GM12874 (cell line): ENCODE measurements around the gene PTPRA.

Experiments used
- CTCF ChIP-seq: IDR thresholded peaks from 2 replicates; pipeline ENCODE4 v1.5.1; 2011; ENCODE audit warnings: low read depth, mild to moderate bottlenecking, control low read depth, low read length, moderate library complexity; ENCODE audit not compliant: insufficient read depth

The PTPRA gene

GRCh38 chr20:3081641-3082040 is 208.4 kb downstream of the PTPRA start:
- no peak for TF ChIP-seq CTCF

- TF ChIP-seq CTCF = no peak
These were observed 209.1 kb downstream of the PTPRA start for GRCh38 chr20:3082306-3082951.

DNA sequence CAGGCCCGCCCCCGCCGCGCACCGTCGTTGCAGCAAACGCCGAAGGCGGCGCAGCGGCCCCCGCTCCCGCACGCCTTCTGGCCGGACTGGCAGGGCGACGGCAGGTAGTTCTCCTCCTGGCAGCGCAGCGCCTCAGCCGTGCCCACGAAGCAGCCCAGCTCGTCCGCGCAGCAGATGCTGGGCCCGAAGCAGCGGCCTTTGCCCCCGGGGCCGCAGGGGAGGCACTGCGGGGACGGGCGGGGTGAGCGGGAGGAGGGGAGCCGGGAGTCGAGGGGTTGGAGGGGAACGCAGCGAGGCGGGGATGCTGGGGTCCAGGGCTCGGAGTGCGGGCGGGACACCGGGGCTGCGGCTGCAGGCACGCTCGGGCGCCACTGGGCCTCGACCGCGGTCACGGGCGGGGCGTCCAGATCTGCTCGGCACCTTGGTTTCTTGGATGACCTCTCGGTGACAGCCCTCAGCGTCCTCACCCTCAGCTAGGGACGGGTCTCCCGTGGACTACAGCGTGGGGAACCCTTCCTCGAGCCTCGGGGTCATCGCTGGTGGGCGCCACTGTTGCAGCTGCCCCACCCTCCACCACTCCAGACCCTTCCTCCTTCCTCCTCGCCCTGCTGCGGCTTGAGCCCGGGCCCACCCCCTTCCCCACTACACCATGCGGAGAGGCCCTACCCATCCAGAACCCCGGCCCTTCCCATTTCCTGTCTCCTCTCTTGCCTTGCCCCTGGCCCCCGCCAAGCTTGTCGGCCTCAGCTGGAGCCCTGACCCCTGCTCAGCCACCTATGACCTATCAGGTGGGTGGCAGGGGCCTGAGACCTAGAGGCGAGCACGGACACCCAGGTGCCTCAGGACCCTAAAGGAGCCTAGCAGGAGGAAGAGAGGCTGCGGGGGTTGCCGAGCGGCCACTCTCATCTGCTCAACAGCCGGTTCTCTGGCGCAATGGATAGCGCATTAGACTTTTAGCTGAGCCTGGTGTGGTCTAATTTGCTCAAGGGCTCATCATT is 210.0 kb downstream of the PTPRA start:
- no peak for TF ChIP-seq CTCF

DNA sequence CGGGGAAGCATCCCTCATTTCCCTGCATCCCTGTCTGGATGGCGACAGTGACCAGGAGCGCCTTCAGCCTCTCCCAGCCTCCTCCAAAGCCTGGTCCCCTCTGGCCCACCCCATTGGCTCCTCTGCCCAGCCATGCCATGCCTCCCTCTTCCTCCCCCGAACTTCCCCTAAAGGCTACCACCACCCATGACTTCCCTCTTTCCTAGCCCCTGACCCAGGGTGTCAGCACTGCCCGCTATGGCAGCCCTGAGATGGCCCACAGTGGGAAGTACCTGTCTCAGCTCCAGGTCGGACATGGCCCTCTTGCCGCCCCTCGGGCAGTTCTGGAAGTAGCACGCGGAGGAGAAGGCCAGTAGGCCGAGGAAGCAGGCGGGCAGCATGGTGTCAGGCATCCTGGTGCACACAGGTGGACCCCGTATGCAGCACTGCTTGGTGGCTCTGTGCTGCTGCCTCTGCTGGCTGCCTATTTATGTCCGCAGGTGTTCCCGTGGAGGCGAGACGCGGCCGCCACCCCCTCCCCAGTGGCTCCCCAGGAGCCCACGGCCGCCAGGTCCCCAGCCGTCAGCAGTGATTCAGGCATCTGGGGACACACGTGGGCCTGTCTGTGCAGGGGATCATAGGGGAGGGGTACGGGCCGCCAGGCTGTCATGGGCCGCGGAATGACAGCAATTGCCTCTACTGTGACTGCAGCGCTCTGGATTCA is 211.2 kb downstream of the PTPRA start, which contains the start of gene AVP:
Gene AVP, minus strand, starts transcription at position 442 of the 703 bp plus-strand sequence. Its CDS starts 50 bp downstream, at position 392.
- TF ChIP-seq CTCF = no peak

GRCh38 chr20:3084986-3085360 is 211.7 kb downstream of the PTPRA start:
- TF ChIP-seq CTCF = no peak

GRCh38 chr20:3085571-3086072 is 212.3 kb downstream of the PTPRA start:
- no peak for TF ChIP-seq CTCF

- no peak for TF ChIP-seq CTCF
These were observed 214.8 kb downstream of the PTPRA start for GRCh38 chr20:3088031-3088430.
